HG03103 (cell line): Measurements from ENCODE around the gene PLK1.
"Not testable (repeated sequence)": the region's sequence is repeated elsewhere in the genome, so short reads cannot be mapped to it uniquely, and the experiment has no call there.

Experiments used
- ATAC-seq: cut with Tn5 transposase; IDR thresholded peaks from one replicate; pipeline ENCODE4 v1.9.1; 2021; ENCODE audit warnings: low read depth; ENCODE audit not compliant: unreplicated experiment

PLK1 gene

DNA sequence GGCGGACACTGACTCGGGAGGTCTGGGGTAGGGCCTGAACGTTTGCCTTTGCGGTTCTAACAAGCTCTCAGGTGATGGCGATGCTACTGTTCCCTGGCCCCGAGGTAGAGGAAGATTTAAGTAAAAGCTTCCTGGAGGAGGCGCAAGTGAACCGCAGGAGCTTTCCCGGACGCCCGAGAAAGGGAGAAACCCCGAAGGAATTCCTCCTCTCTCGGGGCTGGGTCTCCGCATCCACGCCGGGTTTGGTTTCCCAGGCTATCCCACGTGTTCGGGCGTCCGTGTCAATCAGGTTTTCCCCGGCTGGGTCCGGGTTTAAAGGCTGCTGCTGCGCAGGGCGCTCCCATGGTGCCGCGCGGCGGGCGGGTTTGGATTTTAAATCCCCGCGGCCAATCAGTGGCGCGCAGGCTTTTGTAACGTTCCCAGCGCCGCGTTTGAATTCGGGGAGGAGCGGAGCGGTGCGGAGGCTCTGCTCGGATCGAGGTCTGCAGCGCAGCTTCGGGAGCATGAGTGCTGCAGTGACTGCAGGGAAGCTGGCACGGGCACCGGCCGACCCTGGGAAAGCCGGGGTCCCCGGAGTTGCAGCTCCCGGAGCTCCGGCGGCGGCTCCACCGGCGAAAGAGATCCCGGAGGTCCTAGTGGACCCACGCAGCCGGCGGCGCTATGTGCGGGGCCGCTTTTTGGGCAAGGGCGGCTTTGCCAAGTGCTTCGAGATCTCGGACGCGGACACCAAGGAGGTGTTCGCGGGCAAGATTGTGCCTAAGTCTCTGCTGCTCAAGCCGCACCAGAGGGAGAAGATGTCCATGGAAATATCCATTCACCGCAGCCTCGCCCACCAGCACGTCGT is at the start of gene PLK1:
Gene PLK1 (plus strand): TSS at position 460 of the 844 bp plus-strand sequence. CDS start 44 bp downstream, at position 504.
- peak; percentile 76 for ATAC-seq

DNA sequence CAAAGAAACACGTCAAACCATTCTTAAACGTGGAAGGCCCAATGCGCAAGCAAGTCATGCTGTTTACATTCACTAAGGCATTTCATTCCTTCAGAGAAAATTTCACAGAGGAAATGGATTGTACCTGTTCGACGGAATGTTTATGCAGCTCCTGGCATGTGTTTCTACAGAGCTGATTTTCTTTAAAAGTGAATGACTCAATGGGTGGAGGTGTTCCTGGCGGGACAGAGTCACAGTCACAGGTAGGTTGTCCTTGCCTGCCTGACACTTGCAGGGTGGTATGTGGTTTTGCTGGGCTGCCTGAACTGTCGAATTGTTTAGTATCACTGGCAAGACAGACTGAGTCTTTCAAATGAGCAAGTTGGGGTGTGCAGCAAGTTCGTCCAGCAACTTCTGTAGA is 49.2 kb upstream of the PLK1 start:
- ATAC-seq: no peak

DNA sequence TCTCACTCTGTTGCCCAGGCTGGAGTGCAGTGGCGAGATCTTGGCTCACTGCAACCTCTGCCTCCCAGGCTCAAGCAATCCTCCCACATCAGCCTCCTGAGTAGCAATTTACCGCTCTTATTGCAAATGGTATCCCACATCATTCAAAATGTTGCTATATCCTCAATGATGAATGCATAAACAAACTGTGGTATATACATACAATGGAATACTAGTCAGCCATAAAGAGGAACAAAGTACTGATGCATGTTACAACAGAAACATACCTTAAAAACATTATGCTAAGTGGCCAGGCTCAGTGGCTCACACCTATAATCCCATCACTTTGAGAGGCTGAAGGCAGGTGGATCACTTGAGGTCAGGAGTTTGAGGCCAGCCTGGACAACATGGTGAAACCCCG is 46.8 kb upstream of the PLK1 start:
- ATAC-seq: not testable (repeated sequence)

DNA sequence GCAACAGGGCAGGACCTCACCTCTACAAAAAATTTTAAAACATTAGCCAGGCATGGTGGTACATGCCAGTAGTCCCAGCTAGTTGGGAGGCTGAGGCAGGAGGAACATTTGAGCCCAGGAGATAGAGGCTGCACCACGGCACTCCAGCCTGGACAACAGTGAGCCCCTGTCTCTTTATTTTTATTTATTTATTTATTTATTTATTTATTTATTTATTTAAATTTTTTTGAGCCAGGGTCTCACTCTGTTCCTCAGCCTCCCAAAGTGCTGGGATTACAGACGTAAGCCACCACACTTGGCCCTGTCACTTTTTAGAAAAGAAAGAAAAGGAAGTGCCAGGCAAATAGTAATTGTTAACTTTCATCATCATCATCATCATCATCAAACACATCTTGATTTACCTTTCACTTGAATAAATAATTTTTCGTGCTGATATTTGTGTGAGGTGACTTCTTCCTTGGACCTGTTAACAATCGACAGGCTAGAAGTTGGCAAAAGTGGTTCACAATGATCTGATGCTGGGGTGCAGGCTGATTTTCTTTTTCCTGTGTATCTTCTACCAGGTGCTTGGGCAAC is 44.1 kb upstream of the PLK1 start:
- no peak for ATAC-seq

DNA sequence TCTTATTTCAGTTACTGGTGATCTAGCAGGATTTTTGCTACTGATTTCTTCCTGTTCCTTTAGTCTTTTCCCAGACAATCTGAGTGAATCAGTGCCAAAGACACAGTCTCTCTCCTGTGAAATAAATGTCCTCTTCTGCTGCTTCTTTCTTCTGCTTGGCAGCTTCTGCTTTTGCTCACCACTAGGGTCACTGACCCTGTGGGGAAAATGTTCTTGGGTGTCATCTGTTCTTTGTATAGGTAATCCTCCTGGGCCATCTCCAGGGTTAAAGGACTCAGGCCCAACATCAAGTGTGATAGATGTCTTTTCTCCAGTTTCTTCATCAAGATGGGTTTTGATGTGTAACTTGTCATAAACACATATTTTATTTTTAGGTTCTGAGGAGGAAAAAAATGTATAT is 42.7 kb upstream of the PLK1 start:
- no peak for ATAC-seq

DNA sequence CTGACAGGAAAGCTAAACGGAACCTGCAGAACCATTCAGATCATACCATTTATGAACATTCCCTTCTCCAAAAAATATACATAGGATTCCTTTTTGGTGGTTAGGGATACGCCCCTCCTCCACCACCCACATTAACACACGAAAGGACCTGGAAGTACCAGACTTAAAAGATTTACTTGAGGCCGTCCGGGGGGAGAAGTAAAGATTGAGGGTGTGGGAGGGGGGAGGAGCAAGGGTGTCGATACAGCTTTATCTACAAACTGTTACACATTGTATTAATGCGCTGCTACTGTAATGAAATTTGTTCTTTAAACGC is 38.1 kb upstream of the PLK1 start:
- no peak for ATAC-seq

DNA sequence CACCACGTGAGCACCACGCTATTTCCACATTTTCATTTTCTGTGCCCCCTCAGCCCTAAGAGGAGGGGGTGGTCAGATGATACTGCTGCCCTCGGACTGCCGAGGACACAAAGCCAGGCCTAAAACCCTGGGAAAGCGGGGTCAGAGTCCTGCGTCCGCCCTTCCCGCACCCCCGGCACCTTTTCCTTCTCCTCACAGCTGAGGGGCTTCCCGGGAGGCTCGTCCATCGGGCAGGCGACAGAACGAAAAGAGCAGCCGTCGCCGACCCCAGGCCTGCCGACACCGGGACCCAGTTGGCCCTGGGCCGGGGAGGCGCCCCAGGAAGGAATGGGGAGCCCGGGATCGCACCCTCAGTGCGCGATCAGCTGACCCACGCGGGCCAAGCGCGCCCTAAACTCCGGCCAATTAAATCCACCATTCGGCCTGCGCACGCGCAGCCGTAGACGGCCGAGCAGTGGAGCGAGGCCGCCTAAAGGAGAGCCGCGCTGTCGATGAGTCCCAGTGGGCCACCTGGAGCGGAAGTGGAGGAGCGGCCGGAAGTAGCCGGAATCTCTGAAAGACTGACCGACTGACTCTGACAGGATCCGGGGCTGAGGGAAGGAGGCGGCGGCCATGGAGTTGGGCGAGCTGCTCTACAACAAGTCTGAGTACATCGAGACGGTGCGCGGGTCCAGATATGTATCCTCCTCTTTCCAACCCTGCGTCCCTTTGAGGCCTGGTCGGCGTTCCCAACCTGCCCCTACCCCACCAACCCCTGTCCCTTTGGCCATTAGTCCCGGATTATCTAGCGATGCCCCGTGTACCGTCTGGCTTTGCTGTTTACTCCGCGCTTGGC is 37.5 kb upstream of the PLK1 start, which contains the start of the genes DCTN5 and PALB2:
Gene DCTN5 (plus strand): TSS at position 536 of the 835 bp plus-strand sequence. CDS start 77 bp downstream, at position 613.
Gene PALB2 (minus strand): TSS at position 380 of the 835 bp plus-strand sequence. CDS start 153 bp downstream, at position 227.
- ATAC-seq: peak; percentile 91

DNA sequence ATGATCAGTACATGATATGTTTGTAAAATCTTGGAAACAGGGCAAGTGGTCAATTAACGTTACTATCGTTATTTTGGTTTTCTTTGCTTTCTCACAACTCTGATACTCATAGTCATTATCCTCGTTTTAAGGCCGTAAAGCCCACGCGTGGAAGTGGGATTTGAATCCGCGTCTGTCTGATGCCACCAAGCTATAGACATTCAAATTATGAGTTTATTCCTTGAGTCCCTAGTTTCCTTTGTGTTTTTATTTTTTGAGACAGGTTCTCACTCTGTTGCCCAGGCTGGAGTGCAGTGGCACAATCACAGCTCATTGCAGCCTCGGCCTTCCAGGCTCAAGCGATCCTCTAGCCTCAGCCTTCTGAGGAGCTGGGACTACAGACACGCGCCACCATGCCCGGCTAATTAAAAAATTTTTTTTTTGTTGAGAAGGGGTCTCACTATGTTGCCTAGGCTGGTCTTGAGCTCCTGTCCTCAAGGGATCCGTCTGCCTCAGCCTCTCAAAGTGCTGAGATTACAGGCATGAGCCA is 36.4 kb upstream of the PLK1 start:
- no peak for ATAC-seq

DNA sequence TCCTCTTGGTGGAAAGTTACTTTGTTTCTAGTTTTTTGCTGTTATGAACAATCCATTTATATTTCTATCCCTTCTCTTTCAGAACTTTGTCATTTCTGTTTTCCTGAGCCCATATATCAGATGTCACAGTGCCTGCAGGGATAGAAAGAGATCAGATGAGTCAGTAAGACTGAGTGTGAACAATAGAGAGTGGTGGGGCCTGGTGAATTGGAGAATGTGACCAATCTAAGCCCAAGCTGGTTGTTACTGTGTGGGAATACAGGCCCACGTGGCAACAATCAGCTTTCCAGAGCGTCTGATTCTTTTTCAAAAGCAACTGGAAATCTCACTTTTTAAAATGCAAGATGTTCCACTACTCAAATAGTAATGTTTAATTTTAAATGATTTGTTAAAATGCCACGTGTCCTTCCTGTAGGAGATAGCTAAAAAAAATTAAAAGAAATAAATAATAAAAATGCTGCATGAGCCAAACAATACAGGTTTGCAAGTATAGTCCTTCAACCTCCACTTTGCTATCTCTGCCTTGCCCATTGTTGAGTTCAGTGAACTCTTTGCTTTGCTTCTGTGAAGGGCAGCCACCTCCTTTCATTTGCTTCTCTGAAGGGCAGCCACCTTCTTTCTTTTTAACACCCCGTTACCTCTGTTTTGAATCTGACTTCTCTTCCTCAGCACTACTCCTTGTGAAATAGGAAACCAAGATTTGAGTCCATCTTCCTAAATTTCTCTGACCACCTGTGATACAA is 27.8 kb upstream of the PLK1 start:
- no peak for ATAC-seq

DNA sequence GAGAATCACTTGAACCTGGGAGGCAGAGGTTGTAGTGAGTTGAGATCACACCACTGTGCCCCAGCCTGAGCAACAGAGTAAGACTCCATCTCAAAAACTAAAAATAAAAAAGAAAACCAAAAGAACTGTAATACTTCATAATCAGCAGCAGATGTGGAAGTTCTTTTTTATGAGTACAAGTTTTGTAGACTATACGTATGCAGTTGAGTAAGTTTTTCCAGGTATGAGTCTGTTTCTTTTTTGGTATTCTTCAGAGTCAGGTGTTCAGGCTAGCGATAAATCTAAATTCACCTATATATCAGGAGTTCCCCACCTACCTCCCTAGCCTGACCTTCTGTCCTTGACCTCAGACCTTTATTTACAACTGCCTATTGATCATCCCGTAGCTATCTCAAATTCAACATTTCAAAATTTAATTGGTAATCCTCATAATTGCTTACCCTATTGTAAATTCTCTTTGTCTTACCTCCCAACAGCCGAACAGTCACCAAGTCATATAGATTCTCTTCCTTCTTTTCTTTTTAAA is 26.7 kb upstream of the PLK1 start:
- ATAC-seq: no peak

DNA sequence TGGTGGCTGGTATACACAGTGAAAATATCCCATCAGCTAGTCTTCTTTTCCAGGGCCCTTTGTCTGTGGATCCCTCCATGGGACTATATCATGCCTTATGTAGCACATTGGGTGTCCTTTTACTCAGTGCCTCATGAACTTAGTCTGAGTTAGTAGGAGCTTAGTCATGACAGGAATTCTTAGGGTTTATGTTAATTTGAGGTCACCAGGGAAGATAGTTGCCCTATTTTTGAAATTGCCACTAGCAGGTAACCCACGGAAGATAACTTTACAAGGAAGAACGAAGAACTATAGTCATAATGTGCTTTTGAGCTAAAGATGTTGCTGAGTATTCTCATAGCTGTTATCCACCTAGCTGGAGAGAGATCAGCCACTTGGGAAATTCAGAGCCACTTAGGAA is 14.8 kb upstream of the PLK1 start:
- ATAC-seq: no peak

DNA sequence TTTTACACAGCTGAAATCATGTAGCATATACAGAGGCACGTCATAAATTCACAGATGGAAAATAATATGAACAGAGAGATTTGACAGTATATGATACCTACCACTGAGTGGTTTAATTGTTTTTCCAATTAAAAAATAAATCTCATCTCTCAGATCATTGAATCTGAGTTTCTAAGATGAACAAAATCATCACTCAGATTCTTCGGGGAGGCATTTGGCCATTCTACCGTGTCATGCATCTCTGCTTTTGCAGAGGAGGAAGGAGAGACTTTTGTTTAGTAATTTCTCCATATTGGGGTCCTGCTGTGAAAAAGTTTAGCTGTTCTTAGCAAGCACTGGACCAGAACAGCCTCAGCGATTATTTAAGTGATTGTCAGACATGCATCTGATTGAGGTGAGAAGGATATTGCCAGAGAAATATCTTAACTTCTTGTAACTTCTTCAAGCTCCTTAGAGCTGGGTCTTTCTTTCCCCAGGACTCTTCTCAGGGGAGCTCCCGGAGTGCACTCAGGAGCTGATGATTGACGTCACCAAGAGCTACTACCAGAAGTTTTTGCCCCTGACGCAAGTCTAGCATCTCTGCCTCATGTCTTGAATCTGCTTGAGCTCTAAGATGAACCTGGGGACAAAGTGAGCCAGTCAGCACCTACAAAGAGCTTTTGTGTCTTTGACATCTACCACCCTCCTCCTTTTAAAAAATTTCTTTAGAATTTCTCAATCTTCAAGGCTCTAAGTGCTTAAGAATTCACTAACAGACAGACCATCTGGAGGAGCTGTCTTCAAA is 11.9 kb upstream of the PLK1 start:
- ATAC-seq: no peak

DNA sequence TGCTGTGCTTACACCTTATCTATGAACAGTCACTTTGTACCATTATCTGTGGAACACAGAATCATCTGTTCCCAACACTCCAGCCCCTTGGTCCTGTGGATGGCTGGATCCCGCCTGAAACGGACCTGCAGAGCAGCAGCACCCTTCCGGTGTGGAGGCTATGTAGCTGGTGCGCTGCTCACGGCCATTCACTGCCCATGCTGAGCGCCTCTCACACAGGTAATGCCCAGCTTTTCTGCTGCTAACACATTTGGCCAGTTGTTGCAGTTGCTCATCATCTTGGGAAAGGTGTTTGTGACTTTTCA is 11.4 kb upstream of the PLK1 start:
- ATAC-seq: no peak

DNA sequence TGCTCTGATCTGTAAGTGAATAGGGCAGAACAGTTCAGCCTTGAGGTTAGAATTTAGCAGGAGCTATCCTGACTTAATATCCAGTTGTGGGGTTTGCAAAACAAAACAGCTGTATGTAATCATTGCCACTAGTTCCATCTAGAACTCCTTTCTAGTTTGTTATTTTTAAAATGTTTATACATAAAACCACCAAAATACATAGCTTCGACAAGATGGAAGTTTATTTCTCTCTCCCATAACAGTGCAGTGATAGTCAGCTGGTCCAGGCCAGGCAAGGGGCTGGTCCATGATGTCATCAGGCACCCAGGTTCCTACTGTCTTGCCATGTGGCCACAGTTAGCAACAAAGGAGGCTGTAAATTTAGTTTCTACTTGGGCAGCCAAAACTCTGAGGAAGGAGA is 10.5 kb upstream of the PLK1 start:
- no peak for ATAC-seq

DNA sequence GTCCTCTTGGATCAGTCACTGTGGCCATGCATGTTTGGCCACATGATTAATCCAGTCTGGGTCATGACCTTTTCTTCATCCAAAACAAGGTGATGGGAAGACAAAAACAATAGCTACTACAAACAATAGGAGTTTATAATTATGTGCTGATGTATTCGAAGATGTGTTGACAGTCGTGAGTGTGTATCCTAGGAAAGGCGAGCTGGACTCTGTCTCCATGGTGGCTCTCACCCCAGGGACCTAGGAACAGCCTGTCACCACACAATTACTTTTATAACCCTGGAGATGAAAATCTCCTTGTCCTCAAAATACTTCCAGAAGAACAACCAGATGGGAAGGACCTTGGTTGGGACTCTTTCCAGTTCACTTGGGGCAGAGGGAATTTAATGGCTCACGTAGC is 9.8 kb upstream of the PLK1 start:
- ATAC-seq: no peak

DNA sequence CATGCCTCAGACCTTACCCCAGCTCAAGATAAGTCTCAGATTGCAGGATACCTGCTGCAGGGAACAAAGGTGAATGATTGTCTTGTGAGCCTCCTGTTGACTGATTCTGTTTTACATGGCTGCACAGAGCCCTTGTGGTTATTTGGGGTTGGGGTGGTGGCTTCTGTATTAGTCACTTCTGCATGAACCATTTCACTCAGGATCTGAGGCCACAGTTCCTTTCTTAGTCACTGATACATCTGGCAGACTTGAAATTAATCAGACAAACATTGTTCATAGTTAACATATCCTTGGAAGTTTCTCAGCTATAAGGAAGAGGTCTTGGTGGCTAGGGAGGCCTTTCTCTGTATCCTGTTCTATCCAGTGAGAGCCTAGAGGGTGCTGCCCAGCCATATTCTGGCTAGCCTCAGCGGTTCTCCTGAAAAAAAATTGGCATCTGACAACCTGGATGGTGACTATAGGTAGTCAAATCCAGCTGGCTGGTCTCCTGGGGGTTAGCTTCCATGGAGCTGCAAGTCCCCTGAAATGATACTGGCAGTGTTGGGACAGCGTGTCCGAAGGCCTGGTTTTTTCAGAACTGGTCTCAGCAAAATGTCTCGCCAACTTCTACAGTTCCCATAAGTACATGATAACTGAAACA is 8.4 kb upstream of the PLK1 start:
- ATAC-seq: peak; percentile 92

DNA sequence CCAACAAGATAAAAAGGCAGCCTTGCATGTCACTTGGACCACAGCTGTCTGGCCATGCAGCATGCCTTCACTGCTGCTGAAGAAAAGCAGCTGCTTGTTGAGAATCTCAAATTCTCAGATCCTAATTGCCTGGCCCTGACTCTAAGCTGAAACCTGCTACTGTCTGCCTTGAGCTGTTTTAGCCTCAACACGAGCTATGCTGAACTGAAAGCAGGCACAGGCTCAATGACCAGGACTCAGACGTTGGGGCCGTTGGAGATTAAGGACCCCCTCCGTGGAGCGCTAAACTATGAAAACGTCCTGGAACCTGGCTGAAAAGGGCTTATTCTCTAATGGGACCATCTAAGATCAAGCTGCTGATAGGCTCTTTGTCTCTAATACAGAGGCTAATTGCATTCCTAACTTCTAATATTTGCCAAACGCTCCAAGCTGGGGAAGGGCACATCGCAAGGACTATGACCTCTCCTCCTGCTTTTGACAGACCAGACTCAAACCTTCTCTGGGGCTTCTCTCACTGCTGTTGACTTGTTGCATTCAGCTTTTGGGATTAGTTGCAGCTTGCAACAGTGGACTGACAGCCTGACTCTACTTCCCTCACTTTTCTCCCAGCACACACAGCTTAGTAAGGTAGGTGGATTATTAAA is 4.6 kb upstream of the PLK1 start:
- no peak for ATAC-seq

DNA sequence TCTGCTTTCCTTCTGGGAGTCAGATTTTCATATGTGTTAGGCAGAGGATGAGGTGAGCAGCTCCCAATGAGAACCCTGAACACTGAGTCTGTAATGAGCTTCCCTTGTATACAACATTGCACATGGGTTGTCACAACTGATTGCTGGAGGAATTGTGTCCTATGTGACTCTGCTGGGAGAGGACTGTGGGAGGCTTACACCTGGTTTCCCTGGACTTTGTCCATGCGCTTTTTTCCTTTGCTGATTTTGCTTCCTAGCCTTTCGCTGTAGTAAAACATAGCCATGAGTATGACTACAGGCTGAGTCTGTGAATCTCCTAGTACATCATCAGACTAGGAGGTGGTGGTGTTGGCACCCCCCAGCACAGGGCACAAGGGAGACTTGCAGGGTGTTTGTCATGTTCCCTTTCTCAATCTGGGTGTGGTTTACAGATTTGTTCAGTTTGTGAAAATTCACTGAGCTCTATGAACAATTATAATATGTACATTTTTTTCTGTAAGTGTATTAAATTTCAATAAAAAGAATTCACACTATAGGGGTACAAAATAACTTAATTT is 1.7 kb upstream of the PLK1 start:
- no peak for ATAC-seq
